HCT116 (cell line): ENCODE results near the gene ATP13A2. TPM values are rescaled to one million over a fixed set of nuclear protein-coding genes. Genes with fewer than 3 reads are reported as not detected.

Experiments
- ATAC-seq: fragments of 200-7000 bp; cut with Tn5 transposase; 2 replicates; pipeline ENCODE4 v1.9.1; 2020; ENCODE audit warnings: mild to moderate bottlenecking, moderate library complexity
- BruUV-seq: library from RNA; stranded (reverse); fragments of 400-500 nt; replicated peaks from 2 replicates; lab custom pipeline; 2021; lab: Mats Ljungman, UMichigan
- CTCF ChIA-PET: fragments of 300-600 bp; sonication (Branson Sonifier 250); formaldehyde crosslinking; loops from one replicate; lab custom pipeline; 2021; ENCODE audit warnings: antibody characterized with exemption; lab: Charles Lee
- POLR2A ChIA-PET: fragments of 300-600, 350-600 bp; sonication (Branson Sonifier 250); formaldehyde crosslinking; loops from one replicate; lab custom pipeline; 2021; ENCODE audit warnings: antibody characterized with exemption; lab: Charles Lee
- RAD21 ChIA-PET, 2 experiments: fragments of 300-600 bp; sonication (Branson Sonifier 250); formaldehyde crosslinking; loops; one replicate each; lab custom pipeline; 2023; ENCODE audit warnings: low total read pairs in 2 of 2; ENCODE audit not compliant: uncharacterized antibody in 2 of 2, unreplicated experiment in 2 of 2, low non-redundant PET in 1 of 2; lab: Charles Lee
- DNase-seq: peaks from one replicate; pipeline ENCODE4 v3.0.0-alpha.2; 2010; ENCODE audit warnings: low read depth, low spot score
- H2AFZ ChIP-seq: fragments of 200-600 bp; shearing (Covaris generic), sonication (generic); 2 replicates; pipeline ENCODE4 v1.6.1; 2017; ENCODE audit warnings: low read depth, mixed run types, mixed read lengths, antibody characterized with exemption, low read length; ENCODE audit not compliant: poor library complexity, severe bottlenecking
- H3K27ac ChIP-seq: 2 replicates; pipeline ENCODE4 v1.5.1; 2012; ENCODE audit warnings: low read depth, low read length
- H3K27me3 ChIP-seq: fragments of 200-600 bp; sonication (generic); 2 replicates; pipeline ENCODE4 v1.6.1; 2016; ENCODE audit warnings: mixed run types, low read length, mixed read lengths; ENCODE audit not compliant: insufficient read depth
- H3K36me3 ChIP-seq, 2 experiments: fragments of 200-500 bp in 1 of 2; fragments of 200-600 bp in 1 of 2; sonication (Bioruptor generic) in 1 of 2; sonication (generic) in 1 of 2; 2 replicates each; pipeline versions ENCODE4 v1.5.1 to v1.6.1; 2014 to 2016; ENCODE audit warnings: low read length in 2 of 2, inconsistent platforms in 1 of 2, mixed read lengths in 1 of 2, mixed run types in 1 of 2; ENCODE audit not compliant: insufficient read depth in 2 of 2, control insufficient read depth in 1 of 2
- H3K4me1 ChIP-seq, 2 experiments: fragments of 200-600 bp in 1 of 2; sonication (generic) in 1 of 2; 2 replicates each; pipeline versions ENCODE4 v1.5.1 to v1.6.1; 2012 to 2017; ENCODE audit warnings: low read length in 2 of 2, inconsistent platforms in 1 of 2, mild to moderate bottlenecking in 1 of 2, mixed read lengths in 1 of 2, mixed run types in 1 of 2, moderate library complexity in 1 of 2; ENCODE audit not compliant: insufficient read depth in 2 of 2, control insufficient read depth in 1 of 2
- H3K4me2 ChIP-seq: fragments of 200-600 bp; sonication (generic); 2 replicates; pipeline ENCODE4 v1.6.1; 2017; ENCODE audit warnings: mixed run types, low read length, mixed read lengths
- H3K4me3 ChIP-seq, 2 experiments: fragments of 200-600 bp in 1 of 2; sonication (generic) in 1 of 2; replicated peaks in 1 of 2; 2 replicates each; pipeline ENCODE4 v1.5.1; 2011 to 2016; ENCODE audit warnings: low read length in 2 of 2, control low read depth in 1 of 2, low read depth in 1 of 2, mild to moderate bottlenecking in 1 of 2, mixed read lengths in 1 of 2, mixed run types in 1 of 2
- H3K79me2 ChIP-seq: fragments of 200-600 bp; sonication (generic); 2 replicates; pipeline ENCODE4 v1.6.1; 2017; ENCODE audit warnings: mild to moderate bottlenecking, mixed run types, low read length, moderate library complexity, mixed read lengths; ENCODE audit not compliant: insufficient read depth
- H3K9ac ChIP-seq: fragments of 200-600 bp; sonication (generic); 2 replicates; pipeline ENCODE4 v1.6.1; 2016; ENCODE audit warnings: low read length, mixed read lengths
- H3K9me2 ChIP-seq: fragments of 200-600 bp; sonication (generic), shearing (Covaris generic); 2 replicates; pipeline ENCODE4 v1.6.1; 2017; ENCODE audit warnings: mixed run types, mild to moderate bottlenecking, moderate library complexity; ENCODE audit not compliant: insufficient read depth
- H3K9me3 ChIP-seq, 2 experiments: fragments of 200-500 bp in 1 of 2; fragments of 200-600 bp in 1 of 2; sonication (Bioruptor generic) in 1 of 2; sonication (generic) in 1 of 2; 2 replicates each; pipeline ENCODE4 v1.6.1; 2014 to 2017; ENCODE audit warnings: low read length in 2 of 2, mixed read lengths in 2 of 2, inconsistent platforms in 1 of 2, low read depth in 1 of 2, mild to moderate bottlenecking in 1 of 2, mixed run types in 1 of 2, moderate library complexity in 1 of 2; ENCODE audit not compliant: control insufficient read depth in 1 of 2, insufficient read depth in 1 of 2
- H4K20me1 ChIP-seq: fragments of 200-600 bp; sonication (generic), shearing (Covaris generic); 2 replicates; pipeline ENCODE4 v1.6.1; 2017; ENCODE audit warnings: mixed run types, mild to moderate bottlenecking, moderate library complexity; ENCODE audit not compliant: insufficient read depth
- ATF3 ChIP-seq: IDR thresholded peaks from 2 replicates; pipeline ENCODE4 v1.6.1; 2012
- CBX3 ChIP-seq: IDR thresholded peaks from 2 replicates; pipeline ENCODE4 v1.6.1; 2012; ENCODE audit warnings: low read depth
- CEBPB ChIP-seq: IDR thresholded peaks from 2 replicates; pipeline ENCODE4 v1.6.1; 2012; ENCODE audit warnings: low read depth
- FOSL1 ChIP-seq: IDR thresholded peaks from 2 replicates; pipeline ENCODE4 v1.6.1; 2012; ENCODE audit warnings: low read depth
- JUND ChIP-seq: IDR thresholded peaks from 2 replicates; pipeline ENCODE4 v1.6.1; 2012
- MAX ChIP-seq: IDR thresholded peaks from 2 replicates; pipeline ENCODE4 v1.6.1; 2012
- POLR2A ChIP-seq: IDR thresholded peaks from 2 replicates; pipeline ENCODE4 v1.7.0; 2011; ENCODE audit warnings: borderline replicate concordance; ENCODE audit not compliant: insufficient read depth, insufficient read length; ENCODE audit errors: extremely low read depth
- POLR2AphosphoS5 ChIP-seq: IDR thresholded peaks from 2 replicates; pipeline ENCODE4 v1.6.1; 2011; ENCODE audit warnings: mild to moderate bottlenecking, low read depth, low read length, moderate library complexity
- SIN3A ChIP-seq: IDR thresholded peaks from 2 replicates; pipeline ENCODE4 v1.6.1; 2012; ENCODE audit warnings: low read depth
- SP1 ChIP-seq: IDR thresholded peaks from 2 replicates; pipeline ENCODE4 v1.6.1; 2012; ENCODE audit warnings: low read depth
- SRF ChIP-seq: IDR thresholded peaks from 2 replicates; pipeline ENCODE4 v1.6.1; 2012; ENCODE audit warnings: low read depth
- TCF7L2 ChIP-seq: IDR thresholded peaks from 2 replicates; pipeline ENCODE4 v1.7.0; 2011; ENCODE audit warnings: borderline replicate concordance, inconsistent platforms; ENCODE audit not compliant: insufficient read depth, insufficient read length; ENCODE audit errors: extremely low read depth
- YY1 ChIP-seq: IDR thresholded peaks from 2 replicates; pipeline ENCODE4 v1.6.1; 2011; ENCODE audit warnings: low read length, low read depth, moderate library complexity, mild to moderate bottlenecking; ENCODE audit not compliant: insufficient replicate concordance; ENCODE audit errors: extremely low read depth
- ZBTB33 ChIP-seq: IDR thresholded peaks from 2 replicates; pipeline ENCODE4 v1.6.1; 2011; ENCODE audit warnings: mild to moderate bottlenecking, low read length, moderate library complexity; ENCODE audit not compliant: insufficient replicate concordance; ENCODE audit errors: extremely low read depth
- ZFX ChIP-seq: fragments of 450-650 bp; IDR thresholded peaks from 2 replicates; pipeline ENCODE4 v1.6.1; 2017
- ZNF274 ChIP-seq: fragments of 200-500 bp; sonication (Bioruptor generic); IDR thresholded peaks from 2 replicates; pipeline ENCODE4 v1.6.1; 2014; ENCODE audit warnings: mild to moderate bottlenecking, low read depth, low read length, inconsistent platforms
- intact Hi-C: fragments of 100-400 bp; cut with micrococcal nuclease; formaldehyde crosslinking; loops from 2 replicates; pipeline ENCODE4 v1.10.0; 2022
- total RNA-seq: library from RNA; stranded (reverse); gene quantifications from one replicate; pipeline ENCODE4 v1.2.1, GENCODE V29; 2021; ENCODE audit not compliant: unreplicated experiment

ATP13A2 gene
- total RNA-seq, 1 experiment from 2014 or later: 60.5 TPM

GRCh38 chr1:17027900-17028299, 16.2 kb upstream of the ATP13A2 start:
- Histone ChIP-seq H3K27me3 (no peaks in the 10 kb centered on the region), H3K79me2 (0 out of 2 replicates have a peak, but pooled peaks cover 7% of the 10 kb centered on the region), H3K4me1 (no peaks in the 10 kb centered on the region), H3K36me3 (peaks cover 27 to 52% of the 10 kb centered on the region in 2 experiments), H3K4me3 (no peak overlapping the region), H4K20me1 (no peaks in the 10 kb centered on the region; the same call in 1 of the 2 replicates), H3K9ac (no peak overlapping the region), H3K9me2 (no peaks in the 10 kb centered on the region), H2AFZ (no peak overlapping the region), H3K4me2 (no peak overlapping the region), H3K27ac (no peak overlapping the region), H3K9me3 (no peaks in the 10 kb centered on the region)
- ChIA-PET POLR2A (no interaction called here), RAD21 (no interaction called here), CTCF (no interaction called here)
- ATAC-seq (no peak), DNase-seq (no peak)
- intact Hi-C loops: no loop called here
- TF ChIP-seq SIN3A (no peak), MAX (no peak), POLR2A (no peak), SRF (no peak), CEBPB (no peak), CBX3 (no peak), TCF7L2 (no peak), YY1 (no peak), JUND (no peak), ZFX (no peak), ATF3 (no peak), POLR2AphosphoS5 (no peak), ZBTB33 (no peak), FOSL1 (no peak), SP1 (no peak), ZNF274 (no peak)
- BruUV-seq: no TSS peak
